Measurements from ENCODE around the gene FAM13A.

The FAM13A gene

DNA sequence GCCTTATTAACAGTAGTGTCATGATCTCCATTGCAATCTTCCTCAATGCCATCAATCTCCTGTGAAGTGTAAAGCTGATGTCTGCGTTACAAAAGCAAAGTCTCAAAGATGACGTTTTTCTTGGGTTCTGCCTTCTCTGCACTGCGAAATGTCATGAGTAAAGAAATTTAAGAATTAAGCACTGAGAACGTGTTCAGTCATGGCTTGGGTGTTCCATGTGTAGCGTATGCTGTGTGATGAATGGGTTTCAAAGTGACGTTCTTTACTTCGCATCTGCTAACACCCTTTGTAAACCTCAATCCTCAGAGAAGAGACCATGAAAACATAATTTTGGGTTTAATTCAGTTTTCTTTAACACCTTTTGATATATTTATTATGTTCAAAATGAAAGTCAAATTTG lies 360.4 kb downstream of the FAM13A start:
- TF ChIP-seq, protein P1, sequence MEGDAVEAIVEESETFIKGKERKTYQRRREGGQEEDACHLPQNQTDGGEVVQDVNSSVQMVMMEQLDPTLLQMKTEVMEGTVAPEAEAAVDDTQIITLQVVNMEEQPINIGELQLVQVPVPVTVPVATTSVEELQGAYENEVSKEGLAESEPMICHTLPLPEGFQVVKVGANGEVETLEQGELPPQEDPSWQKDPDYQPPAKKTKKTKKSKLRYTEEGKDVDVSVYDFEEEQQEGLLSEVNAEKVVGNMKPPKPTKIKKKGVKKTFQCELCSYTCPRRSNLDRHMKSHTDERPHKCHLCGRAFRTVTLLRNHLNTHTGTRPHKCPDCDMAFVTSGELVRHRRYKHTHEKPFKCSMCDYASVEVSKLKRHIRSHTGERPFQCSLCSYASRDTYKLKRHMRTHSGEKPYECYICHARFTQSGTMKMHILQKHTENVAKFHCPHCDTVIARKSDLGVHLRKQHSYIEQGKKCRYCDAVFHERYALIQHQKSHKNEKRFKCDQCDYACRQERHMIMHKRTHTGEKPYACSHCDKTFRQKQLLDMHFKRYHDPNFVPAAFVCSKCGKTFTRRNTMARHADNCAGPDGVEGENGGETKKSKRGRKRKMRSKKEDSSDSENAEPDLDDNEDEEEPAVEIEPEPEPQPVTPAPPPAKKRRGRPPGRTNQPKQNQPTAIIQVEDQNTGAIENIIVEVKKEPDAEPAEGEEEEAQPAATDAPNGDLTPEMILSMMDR (IDR thresholded peaks at IDR 0.05) = no peak
- no peak for TF ChIP-seq ZFX (IDR thresholded peaks at IDR 0.05; ENCODE audit: borderline replicate concordance)

DNA sequence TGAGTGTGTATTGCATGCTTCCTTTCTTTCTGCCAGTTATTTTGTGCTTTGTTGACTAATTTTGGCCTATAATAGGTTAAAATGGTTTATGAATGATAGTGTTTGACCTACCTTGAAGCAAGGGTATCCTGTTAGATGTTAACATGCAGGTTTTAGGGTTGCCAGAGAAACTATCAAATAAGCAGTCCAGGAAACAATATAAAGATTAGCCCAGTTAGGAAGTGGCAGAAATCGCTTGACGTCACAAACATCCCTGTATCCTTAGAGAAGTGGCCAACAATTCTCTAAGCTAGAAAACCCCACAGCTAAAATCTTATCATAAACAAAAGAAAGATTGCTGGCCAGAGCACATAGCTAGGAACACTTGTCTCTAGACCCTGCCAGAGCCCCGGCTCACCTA lies 363.2 kb downstream of the FAM13A start:
- TF ChIP-seq ZFX (IDR thresholded peaks at IDR 0.05; ENCODE audit: borderline replicate concordance) = no peak
- TF ChIP-seq, protein P1 (IDR thresholded peaks at IDR 0.05) = no peak
- no peak overlapping the region for H3K27ac ChIP-seq

More for the DNA sequence above, 360.4 kb downstream of the FAM13A start:
- H3K27ac ChIP-seq = no peak overlapping the region

DNA sequence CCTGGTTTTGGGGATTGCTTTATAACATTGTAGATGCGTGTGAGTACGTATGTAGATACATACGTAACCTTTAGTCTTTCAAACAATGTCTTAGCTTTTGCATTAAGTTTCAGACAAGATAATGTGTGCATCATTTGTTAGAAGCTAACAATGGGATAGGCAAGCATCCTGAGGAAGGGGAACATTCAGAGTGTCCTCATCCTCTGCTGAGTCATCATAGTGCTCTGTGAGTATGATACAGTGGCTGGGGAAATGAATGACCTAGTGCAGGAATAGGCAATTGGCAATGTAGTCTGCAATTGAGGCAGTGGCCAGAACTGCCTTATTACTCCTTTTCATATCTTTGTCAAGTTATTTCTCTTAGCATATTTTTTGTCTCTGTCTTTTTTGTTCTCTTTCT lies 366.6 kb downstream of the FAM13A start:
- no peak for TF ChIP-seq ZFX (IDR thresholded peaks at IDR 0.05; ENCODE audit: borderline replicate concordance)
- TF ChIP-seq, protein P1 (IDR thresholded peaks at IDR 0.05) = no peak
- H3K27ac ChIP-seq = no peak overlapping the region

DNA sequence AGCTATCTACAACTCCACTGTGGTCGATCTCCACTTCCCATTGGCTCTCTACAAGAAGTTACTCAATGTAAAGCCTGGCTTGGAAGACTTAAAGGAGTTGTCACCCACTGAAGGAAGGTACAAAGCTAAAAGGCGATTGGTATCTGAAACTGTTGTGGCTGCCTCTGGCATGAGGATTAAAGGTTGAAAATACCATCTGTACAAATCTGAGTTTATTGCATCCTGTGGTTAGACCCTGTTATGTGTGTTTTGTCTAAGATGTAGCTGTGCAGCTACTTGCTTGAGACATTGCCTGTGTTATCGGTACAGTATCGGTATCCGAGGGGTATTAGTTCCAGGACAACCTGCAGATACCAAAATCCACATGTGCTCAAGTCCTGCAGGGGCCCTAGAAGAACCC lies 375.8 kb downstream of the FAM13A start:
- no peak overlapping the region for H3K27ac ChIP-seq
- TF ChIP-seq, protein P1 (IDR thresholded peaks at IDR 0.05) = no peak
- TF ChIP-seq ZFX (IDR thresholded peaks at IDR 0.05; ENCODE audit: borderline replicate concordance) = no peak
